ENCODE data around the gene ADCY5.

- TF ChIP-seq CTCF (IDR thresholded peaks at IDR 0.05; ENCODE audit: low read length) (no peak), EZH2 (IDR thresholded peaks at IDR 0.05; ENCODE audit: borderline replicate concordance, low read length) (no peak)
Measured at GRCh38 chr3:123292321-123293310, 156.3 kb downstream of the ADCY5 start.

Data from OCI-LY1 (cell line).